ENCODE data around the gene MS4A6A. TPM values are rescaled to one million over a fixed set of nuclear protein-coding genes. Genes with fewer than 3 reads are reported as not detected.
"Not testable (repeated sequence)": the region's sequence is repeated elsewhere in the genome, so short reads cannot be mapped to it uniquely, and the experiment has no call there.

The MS4A6A gene
- total and polyA plus RNA-seq, 2 donors = 76.2 to 87.3 TPM

DNA sequence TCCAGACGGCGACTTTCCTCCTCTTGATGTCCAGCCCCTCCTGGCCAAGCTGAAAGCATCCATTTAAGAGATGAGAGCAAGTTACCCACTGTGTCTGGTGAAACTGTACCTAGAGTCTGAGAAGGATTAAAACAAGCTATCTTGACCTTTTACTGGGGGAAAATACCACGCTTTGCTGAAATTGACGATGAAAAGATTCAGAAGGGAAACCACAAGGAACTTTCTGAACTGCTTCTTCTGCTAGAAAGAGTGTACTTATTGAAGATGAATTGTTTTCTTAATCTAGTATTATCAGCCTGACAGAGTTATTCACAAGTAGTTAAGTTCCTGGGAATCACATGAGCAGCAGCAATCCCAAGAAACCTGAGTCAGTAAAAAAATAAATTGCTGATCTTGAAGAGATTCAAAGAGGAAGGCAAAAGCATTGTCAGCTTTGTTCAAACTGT is 13.1 kb upstream of the MS4A6A start:
- Histone ChIP-seq H3K4me1 (ENCODE audit: insufficient read depth) (no peaks in the 10 kb centered on the region), H3K4me3 (ENCODE audit: low read depth, low read length) (no peak overlapping the region), H3K36me3 (ENCODE audit: insufficient read depth) (no peaks in the 10 kb centered on the region), H3K27ac (ENCODE audit: low read depth) (no peak overlapping the region)
- WGBS = 71% methylated on average over 4 of the region's 4 CpGs
- no peak for DNase-seq (ENCODE audit: extremely low spot score)

DNA sequence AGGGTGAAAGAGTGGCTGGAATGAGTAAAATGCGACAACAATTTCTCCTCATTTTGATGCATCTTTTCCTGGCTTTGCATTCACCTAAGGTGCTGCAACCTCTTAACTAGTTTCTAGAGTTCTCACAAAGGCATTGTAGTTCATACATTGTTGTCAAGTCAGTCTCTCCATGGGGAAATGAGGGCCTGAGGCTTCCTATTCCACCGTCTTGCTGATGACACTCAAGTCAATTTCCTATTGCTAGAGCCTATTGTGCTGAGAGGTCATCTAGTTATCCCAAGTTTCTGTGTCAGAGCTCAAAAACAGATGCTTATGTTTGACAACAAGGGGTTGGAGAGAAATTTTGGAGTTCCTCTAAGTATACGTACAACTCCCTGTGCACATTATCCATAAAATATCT is 11.6 kb upstream of the MS4A6A start:
- Histone ChIP-seq H3K27ac (ENCODE audit: low read depth) (no peak overlapping the region), H3K4me1 (ENCODE audit: insufficient read depth) (no peaks in the 10 kb centered on the region), H3K36me3 (ENCODE audit: insufficient read depth) (no peaks in the 10 kb centered on the region), H3K4me3 (ENCODE audit: low read depth, low read length) (no peak overlapping the region)
- 68% methylated on average over 3 of the region's 3 CpGs for WGBS
- no peak for DNase-seq (ENCODE audit: extremely low spot score)

DNA sequence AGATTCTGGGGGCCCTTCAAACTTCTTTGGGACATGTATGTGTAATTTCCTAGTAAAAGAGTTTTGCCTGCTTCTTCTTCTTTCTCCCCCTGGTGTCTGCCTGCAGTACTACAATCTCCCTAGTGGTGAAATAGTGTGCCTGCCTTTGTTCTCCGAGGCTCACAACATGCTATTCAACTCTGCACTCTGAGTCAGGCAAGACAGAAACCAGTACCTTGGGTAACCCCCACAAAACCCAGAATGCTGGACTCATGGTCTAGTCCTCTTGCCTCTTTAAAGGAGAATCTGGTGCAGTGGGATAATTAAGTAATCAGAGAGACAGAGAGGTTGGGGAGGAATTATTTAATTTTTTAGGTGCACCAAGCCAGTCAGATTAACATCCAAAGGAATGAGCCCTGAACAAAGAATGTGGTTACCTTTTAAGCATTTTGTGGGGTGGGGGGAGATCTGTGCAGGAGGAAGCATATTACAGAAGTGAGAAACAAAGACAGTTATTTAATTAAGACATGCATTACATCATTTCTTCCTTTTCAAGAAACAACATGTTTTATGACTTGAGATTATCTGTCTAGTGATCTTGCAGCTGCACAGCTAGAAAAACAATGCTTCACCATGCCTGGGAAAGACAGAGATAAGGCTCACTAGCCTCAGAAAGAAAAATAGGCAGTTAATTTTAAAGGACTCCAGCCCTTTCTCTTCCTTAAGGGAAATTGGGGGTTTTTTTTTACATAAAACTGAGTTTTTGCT is 11.0 kb upstream of the MS4A6A start:
- 21% methylated on average over 1 of the region's 1 CpG for WGBS
- H3K4me1 ChIP-seq (ENCODE audit: insufficient read depth) = no peaks in the 10 kb centered on the region
- no peak for DNase-seq (ENCODE audit: extremely low spot score)
- no peak overlapping the region for H3K27ac ChIP-seq (ENCODE audit: low read depth)
- H3K36me3 ChIP-seq (ENCODE audit: insufficient read depth) = no peaks in the 10 kb centered on the region
- H3K4me3 ChIP-seq (ENCODE audit: low read depth, low read length) = no peak overlapping the region

DNA sequence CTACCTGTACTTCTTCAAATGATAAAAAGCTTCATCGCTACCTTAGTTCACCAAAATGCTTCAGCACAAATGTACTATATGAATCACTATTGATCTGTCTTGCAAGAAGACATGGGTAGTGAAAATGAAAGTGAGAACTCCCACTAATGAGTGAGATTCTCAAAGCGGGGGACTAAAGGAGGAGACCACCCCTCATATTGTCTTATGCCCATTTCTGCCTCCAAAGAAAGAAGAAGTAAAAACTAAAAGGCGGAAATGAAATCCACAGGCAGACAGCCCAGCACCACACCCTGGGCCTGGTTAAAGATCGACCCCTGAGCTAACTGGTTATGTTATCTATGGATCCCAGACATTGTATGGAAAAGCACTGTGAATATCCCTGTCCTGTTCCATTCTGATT is 9.7 kb upstream of the MS4A6A start:
- H3K36me3 ChIP-seq (ENCODE audit: insufficient read depth); H3K4me3 ChIP-seq (ENCODE audit: low read depth, low read length): not testable (repeated sequence)
- WGBS = 92% methylated on average over 4 of the region's 4 CpGs

DNA sequence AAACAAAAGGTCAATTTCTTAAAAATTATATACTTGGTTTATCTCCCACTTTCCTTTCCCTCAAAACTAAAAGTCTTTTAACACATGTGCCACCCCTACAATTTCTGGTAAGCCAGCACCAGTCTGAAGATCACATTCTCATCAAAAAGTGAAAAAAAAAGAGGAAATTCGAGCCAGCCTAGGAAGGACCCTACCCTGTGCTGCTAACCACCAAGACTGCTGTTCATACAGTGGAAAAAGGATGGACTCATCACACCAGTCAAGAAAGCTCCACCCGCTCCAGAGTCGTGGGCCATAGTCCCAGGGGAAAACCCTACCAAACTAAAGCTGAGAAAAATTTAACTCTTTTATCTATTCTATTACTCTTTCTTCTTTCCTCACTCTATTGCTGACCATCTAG is 5.6 kb upstream of the MS4A6A start:
- H3K4me1 ChIP-seq (ENCODE audit: insufficient read depth); H3K4me3 ChIP-seq (ENCODE audit: low read depth, low read length); DNase-seq (ENCODE audit: extremely low spot score); H3K27ac ChIP-seq (ENCODE audit: low read depth); H3K36me3 ChIP-seq (ENCODE audit: insufficient read depth): not testable (repeated sequence)
- WGBS = 38% methylated on average over 3 of the region's 3 CpGs

More for the DNA sequence above, 9.7 kb upstream of the MS4A6A start:
- H3K4me1 ChIP-seq (ENCODE audit: insufficient read depth); H3K27ac ChIP-seq (ENCODE audit: low read depth); DNase-seq (ENCODE audit: extremely low spot score): not testable (repeated sequence)

DNA sequence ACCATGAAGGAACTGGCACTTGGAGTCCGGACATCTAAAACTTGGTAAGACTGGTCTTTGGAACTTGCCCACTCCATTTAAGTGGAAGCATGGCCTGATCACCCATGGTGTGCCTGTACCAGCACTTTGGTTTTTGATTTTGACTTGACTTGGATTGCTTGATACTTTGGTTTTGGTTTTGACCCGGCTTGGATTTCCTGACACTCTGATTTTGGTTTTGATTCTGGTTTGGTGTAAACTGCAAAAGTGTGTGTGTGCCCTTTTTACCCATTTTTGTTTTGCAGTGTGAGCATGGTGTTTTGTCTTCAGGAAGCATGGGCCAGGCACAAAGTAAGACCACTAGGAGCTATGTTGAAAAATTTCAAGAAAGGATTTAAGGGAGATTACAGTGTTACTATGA is 3.2 kb upstream of the MS4A6A start:
- WGBS = 92% methylated on average over 2 of the region's 2 CpGs
- not testable (repeated sequence) for H3K27ac ChIP-seq (ENCODE audit: low read depth)

DNA sequence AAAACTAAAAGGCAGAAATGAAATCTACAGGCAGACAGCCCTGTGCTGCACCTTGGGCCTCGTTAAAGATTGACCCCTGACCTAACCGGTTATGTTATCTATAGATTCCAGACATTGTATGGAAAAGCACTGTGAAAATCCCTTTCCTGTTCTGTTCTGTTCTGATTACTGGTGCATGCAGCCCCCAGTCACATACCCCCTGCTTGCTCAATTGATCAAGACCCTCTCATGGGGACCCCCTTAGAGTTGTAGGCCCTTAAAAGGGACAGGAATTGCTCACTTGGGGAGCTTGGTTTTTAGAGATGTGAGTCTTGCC is 2.6 kb upstream of the MS4A6A start:
- H3K4me1 ChIP-seq (ENCODE audit: insufficient read depth); H3K36me3 ChIP-seq (ENCODE audit: insufficient read depth); DNase-seq (ENCODE audit: extremely low spot score); H3K4me3 ChIP-seq (ENCODE audit: low read depth, low read length); H3K27ac ChIP-seq (ENCODE audit: low read depth): not testable (repeated sequence)
- 27% methylated on average over 2 of the region's 2 CpGs for WGBS

More for the DNA sequence above, 3.2 kb upstream of the MS4A6A start:
- not testable (repeated sequence) for H3K4me3 ChIP-seq (ENCODE audit: low read depth, low read length); DNase-seq (ENCODE audit: extremely low spot score); H3K36me3 ChIP-seq (ENCODE audit: insufficient read depth); H3K4me1 ChIP-seq (ENCODE audit: insufficient read depth)

DNA sequence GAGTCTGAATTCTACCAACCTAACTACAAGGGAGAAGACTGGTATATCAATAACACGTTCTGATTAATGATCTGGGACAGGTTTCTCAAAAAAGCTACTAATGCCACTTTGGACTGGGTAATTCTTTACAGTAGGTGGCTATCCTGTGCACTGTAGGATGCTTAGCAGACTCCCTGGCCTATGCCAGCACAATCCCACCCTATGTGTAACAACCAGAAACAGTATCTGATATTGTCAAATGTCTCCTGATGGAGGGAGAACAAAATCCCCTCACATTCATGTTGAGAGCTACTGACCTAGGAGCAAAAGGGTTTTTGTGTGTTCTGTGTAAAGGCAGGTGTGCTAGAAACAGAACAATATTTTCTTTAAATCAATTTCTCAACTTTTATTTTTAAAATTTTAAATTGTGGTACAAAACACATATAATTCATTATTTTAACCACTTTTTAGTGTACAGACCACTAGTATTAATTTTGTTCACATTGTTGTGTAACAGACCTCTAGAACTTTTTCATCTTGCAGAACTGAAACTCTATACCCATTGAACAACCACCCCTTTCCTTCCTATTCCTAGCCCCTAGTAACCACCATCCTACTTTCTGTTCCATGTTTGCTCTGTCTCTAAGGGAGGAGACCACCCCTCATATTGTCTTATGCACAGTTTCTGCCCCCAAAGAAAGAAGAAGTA is 2.1 kb upstream of the MS4A6A start:
- no peak for DNase-seq (ENCODE audit: extremely low spot score)
- 41% methylated on average over 1 of the region's 1 CpG for WGBS
- Histone ChIP-seq H3K4me1 (ENCODE audit: insufficient read depth) (no peaks in the 10 kb centered on the region), H3K36me3 (ENCODE audit: insufficient read depth) (no peaks in the 10 kb centered on the region), H3K27ac (ENCODE audit: low read depth) (no peak overlapping the region), H3K4me3 (ENCODE audit: low read depth, low read length) (no peak overlapping the region)

DNA sequence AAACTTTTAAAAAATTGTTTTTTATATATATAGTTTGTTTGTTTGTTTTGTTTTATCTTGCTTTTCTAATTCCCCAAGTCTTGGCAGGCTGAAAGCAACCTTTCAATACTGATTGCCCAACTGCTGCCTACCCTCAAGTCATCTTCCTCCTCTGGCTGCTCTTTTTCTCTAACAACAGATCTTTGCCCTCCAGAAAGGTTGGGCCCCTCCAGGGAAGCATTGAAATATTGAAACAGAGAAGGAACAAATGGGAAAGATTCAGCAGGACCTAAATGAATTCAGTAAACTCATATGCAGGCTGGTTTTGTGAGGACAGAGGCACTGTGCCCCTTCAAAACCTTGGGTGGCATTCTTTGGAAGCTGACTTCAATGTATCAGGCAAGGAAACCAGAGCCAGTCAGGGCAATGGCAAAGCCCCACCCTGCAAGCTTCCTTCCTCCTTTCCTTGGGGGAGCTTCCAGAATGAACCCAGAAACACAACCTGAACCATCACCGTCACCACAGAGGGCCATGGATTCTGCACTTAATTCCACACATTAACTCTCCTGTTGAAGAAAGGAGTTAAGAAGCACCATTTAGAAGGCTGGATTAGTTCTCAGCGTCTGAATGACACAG is 815 bp upstream of the MS4A6A start:
- Histone ChIP-seq H3K4me1 (ENCODE audit: insufficient read depth) (no peaks in the 10 kb centered on the region), H3K36me3 (ENCODE audit: insufficient read depth) (no peaks in the 10 kb centered on the region), H3K4me3 (ENCODE audit: low read depth, low read length) (no peak overlapping the region), H3K27ac (ENCODE audit: low read depth) (no peak overlapping the region)
- 50% methylated on average over 2 of the region's 2 CpGs for WGBS
- DNase-seq (ENCODE audit: extremely low spot score) = no peak

DNA sequence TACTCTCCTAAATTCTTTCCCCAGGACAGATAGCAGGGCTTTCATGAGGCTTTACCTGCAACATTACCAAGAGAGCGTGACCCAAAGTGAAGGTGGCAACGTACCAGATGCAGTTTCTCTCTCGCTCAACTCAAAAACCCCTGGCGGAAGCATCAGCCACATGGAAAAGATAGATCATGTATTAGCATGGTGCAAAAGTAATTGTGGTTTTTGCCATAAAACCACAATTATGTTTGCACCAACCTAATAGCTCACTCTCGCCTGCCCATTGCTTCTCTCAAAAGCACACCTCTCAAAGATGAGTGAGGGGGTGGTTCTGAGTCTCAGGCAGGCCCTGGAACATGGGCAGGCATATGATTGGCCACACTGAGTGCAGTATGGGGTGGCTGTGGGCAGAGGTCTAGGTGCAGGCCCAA is 7.0 kb downstream of the MS4A6A start:
- no peak for DNase-seq (ENCODE audit: extremely low spot score)
- no peak overlapping the region for H3K4me3 ChIP-seq (ENCODE audit: low read depth, low read length)
- WGBS = 87% methylated on average over 5 of the region's 5 CpGs
- no peaks in the 10 kb centered on the region for H3K36me3 ChIP-seq (ENCODE audit: insufficient read depth)
- no peaks in the 10 kb centered on the region for H3K4me1 ChIP-seq (ENCODE audit: insufficient read depth)
- no peak overlapping the region for H3K27ac ChIP-seq (ENCODE audit: low read depth)

DNA sequence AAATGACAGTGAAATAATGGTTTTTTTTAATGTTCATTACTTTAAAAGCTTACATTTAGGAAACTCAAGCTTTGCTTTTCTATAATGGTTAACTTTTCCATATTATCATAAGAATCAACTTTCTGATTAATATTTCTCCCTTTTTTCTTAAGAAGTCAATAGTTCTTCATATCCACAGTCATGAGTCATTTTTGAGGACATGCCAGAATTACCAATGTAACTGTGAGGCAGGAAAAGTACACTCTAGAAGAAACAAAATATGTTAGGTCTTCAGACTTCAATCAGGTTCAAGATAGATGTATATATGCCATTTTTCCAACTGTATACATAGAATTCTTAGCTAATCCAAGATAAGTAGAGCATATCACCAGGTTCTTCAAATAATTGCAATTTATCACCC is 10.9 kb downstream of the MS4A6A start:
- Histone ChIP-seq H3K4me3 (ENCODE audit: low read depth, low read length) (no peak overlapping the region), H3K27ac (ENCODE audit: low read depth) (no peak overlapping the region), H3K4me1 (ENCODE audit: insufficient read depth) (no peaks in the 10 kb centered on the region), H3K36me3 (ENCODE audit: insufficient read depth) (no peaks in the 10 kb centered on the region)
- DNase-seq (ENCODE audit: extremely low spot score) = no peak

DNA sequence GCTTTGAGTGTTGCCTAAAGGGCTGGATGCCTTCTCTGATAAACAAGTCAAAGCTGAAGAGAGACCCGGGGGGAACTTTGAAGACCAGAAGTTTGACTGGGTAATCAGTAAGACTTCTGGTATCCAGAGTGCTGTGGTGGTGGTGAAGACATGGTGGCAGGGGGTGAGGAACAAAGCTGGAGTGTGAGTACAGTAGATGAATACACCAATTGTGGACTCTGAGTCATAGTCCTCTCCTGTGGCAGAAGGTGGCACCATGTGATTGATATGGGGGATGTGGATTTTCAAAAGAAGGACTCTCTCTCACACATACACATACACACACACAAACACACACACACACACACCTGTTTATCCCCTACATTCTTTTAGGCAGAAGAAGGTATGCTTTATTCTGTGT is 12.3 kb downstream of the MS4A6A start:
- Histone ChIP-seq H3K36me3 (ENCODE audit: insufficient read depth) (no peaks in the 10 kb centered on the region), H3K4me1 (ENCODE audit: insufficient read depth) (no peaks in the 10 kb centered on the region), H3K4me3 (ENCODE audit: low read depth, low read length) (no peak overlapping the region), H3K27ac (ENCODE audit: low read depth) (no peak overlapping the region)
- WGBS = 90% methylated on average over 1 of the region's 1 CpG
- no peak for DNase-seq (ENCODE audit: extremely low spot score)

DNA sequence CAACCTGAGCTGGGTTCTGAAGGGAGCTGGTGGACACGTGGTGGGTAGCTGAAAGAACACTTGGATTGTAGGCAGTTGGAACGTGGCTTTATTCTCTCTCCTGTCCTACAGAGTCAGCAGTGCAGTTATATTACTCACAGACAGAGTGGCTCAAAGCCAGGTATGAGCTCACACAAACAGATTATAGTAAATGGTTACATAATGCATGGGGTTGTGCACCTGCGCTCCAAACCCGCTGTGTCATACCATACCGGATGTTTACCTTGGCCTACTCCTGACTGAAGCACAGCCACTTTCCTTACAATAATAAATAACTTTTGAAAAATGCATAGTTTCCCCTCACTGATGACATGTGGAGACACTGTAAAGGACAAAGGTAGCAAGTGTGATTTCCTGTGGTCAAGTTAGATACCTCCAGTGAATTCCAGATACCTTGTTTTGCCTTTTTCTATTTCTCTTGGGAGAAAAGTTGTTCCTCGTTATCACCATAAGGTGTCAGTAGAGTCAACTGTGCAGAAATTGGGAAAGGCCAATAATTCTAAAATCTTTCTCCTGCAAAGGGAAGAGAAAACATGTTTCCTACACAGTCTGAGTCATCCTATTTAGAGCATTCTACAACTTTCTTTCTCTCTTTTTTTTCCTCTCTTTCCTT is 13.5 kb downstream of the MS4A6A start:
- DNase-seq (ENCODE audit: extremely low spot score) = no peak
- H3K36me3 ChIP-seq (ENCODE audit: insufficient read depth) = no peaks in the 10 kb centered on the region
- no peaks in the 10 kb centered on the region for H3K4me1 ChIP-seq (ENCODE audit: insufficient read depth)
- no peak overlapping the region for H3K4me3 ChIP-seq (ENCODE audit: low read depth, low read length)
- 81% methylated on average over 6 of the region's 6 CpGs for WGBS
- no peak overlapping the region for H3K27ac ChIP-seq (ENCODE audit: low read depth)

DNA sequence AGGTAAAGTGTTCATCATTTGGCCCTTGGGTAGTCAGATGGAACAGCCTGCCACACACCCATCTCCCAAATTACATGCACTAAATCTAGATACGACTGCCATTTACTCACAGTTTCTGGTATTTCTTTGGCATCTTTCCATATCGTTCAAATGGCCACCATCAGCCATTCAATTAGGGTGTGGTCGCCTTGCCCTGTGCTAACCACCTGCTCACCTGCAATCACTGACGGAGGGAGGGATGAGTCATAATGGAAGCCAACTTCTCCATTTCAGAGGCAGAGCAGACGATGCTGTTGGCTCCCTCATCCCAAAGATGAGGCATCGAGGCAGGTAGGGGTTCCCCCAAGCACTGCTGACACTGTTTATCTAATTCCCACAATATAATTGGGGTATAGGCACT is 14.6 kb downstream of the MS4A6A start:
- WGBS = 88% methylated on average over 6 of the region's 6 CpGs
- Histone ChIP-seq H3K36me3 (ENCODE audit: insufficient read depth) (no peaks in the 10 kb centered on the region), H3K4me3 (ENCODE audit: low read depth, low read length) (no peak overlapping the region), H3K27ac (ENCODE audit: low read depth) (no peak overlapping the region), H3K4me1 (ENCODE audit: insufficient read depth) (no peaks in the 10 kb centered on the region)
- no peak for DNase-seq (ENCODE audit: extremely low spot score)
